Measurements from ENCODE around the gene HERC3.

DNA sequence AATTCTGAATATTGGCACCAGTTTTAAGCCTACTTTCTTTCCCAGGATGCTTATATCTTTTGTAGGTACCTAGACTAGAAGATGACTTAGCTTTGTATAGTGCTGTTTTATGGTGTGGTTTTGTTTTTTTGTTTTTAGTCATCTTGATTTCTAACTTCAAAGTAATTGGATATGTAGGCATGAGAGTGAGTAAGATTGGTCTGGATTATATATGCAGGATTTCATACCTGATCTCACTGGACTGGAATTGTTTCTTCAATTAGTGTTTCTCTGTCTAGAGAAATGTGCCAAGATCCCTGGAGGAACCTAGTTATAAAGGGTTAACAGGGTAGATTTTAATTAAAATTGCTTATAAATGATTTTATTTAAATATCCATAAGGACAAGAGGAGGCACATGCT, 82.3 kb downstream of the HERC3 start:
- TF ChIP-seq GATA2 (IDR thresholded peaks at IDR 0.05; ENCODE audit: low read depth, low read length) = no peak
- TF ChIP-seq GATA3 (IDR thresholded peaks at IDR 0.05; ENCODE audit: low read depth, low read length) = no peak

Data from SH-SY5Y (cell line).